Stimulated activated CD4-positive, alpha-beta T cell treated with anti-CD3 and anti-CD28 coated beads, Interleukin-1b, Interleukin-23, amount 100 ng/mL, for 48 hours (primary cell): ENCODE data around the gene SNRNP70.

Experiments
- DNase-seq: peaks from one replicate; pipeline ENCODE4 v3.0.0-alpha.2; 2020

SNRNP70 gene

DNA sequence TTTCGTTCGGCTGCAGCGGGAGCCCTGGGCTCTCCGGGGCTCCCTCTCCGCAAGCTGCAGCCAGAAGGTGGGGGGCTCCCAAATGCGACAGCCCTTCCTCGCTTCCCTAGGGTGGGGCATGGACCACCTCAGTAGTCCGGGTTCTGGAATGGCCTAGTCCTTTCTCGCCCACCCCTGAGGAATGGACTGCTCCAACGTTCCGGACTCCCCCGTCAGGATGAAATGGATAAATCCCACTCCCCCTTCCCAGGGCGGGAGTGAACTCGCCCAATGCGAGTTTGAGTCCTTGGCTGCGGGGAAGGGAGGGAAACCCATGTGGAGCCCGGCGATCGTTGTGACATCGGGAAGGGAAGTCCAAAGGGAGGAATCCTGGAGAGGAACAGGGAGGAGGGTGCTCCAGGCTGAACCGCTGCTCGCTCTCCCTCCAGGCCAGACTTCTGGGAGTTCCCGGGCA, 64.4 kb downstream of the SNRNP70 start:
- DNase-seq, result no peak

DNA sequence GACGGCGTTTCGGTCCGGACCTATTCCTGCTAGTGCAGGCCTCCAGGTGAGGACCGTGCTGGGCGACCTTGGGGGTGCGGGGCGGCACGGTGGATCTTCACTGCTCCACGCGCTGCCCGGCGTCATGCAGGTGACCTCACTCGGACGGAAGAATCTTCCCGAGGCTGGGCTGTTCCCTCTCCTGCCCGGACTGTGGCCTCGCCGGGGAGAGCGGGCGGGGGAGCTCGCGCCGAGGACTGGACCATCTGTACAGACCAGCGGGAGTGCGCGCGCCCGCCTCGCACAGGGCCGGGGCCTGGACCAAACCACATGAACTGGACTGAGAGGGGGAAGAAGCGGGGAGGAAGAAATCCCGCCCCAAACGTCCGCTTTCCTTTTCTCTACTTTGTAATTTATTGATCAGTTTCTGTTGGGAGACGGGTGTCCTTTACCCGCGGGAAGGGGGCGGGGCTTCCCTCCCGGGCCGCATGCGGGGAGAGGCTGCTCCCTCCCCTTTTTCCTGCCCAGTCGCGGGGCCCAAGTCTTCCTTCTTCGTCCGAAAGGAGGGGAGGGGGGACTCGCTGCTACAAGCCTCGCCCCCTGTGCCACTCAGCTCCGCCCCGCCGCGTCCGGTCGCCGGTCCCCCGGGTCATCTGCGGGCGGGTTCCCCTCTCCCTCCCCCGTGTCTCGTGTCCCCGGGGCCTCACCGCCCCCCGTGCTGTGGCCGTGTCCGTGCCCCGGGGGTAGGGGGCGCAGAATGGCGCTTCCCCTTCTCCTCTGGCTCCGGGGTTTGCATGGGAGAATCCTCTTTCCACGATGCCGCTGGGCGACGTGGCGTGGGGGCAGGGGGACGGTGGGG, 65.1 kb downstream of the SNRNP70 start:
- DNase-seq, result no peak

DNA sequence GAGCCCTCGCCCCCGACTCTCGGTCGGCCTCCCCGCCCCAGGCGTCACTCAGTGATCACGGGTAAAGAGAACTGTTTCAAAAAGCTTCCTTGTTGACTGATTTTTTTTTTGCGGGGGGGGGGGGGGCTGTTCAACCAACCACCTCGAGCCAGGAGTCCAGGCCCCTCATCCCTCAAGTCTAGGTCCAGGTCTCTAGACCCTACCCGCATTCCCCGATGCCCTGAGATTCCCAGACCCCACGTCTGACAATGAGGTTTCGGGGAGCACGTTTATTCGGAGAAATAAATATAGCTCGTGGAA, 65.6 kb downstream of the SNRNP70 start:
- DNase-seq, result no peak

DNA sequence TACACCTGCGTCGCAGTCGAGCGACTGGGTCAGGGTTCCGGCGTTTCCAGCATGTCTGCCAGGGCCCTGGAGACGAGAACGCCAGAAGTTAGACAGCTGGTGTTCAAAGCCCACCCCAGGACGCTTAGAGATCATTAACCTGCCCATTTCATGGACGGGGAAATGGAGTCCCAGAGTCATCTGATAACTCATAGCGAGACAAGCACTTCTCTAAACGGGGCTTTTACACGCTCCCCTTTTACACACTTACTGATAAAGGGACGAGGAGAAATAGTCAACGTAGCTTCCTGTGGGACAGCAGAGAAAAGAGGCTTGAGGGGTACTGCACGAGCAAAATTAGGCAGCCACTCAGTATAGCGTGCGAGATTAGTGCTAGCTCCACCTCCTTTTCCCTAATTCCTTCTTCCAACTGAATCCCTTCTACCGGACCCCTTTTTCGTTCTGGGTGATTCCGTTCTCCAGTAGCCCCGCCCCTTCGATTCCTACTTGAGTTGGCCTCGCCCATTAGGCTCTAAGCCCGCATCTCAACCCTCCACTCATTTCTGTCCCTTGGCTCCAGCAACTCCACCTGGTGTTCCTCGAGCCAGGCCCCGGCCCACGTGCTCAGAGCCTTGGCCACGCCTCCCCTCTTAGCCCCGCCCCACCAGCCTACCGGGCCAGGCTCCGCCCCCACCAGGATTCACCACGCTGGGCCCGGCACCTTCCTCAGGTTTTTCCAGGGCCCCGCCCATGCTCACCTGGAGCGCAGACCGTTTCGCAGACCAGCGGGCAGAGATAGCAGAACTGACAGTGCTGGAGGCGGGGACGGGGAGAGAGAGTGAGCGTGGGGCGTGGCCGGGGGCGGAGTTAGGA, 66.2 kb downstream of the SNRNP70 start:
- DNase-seq, result peak; percentile 47

DNA sequence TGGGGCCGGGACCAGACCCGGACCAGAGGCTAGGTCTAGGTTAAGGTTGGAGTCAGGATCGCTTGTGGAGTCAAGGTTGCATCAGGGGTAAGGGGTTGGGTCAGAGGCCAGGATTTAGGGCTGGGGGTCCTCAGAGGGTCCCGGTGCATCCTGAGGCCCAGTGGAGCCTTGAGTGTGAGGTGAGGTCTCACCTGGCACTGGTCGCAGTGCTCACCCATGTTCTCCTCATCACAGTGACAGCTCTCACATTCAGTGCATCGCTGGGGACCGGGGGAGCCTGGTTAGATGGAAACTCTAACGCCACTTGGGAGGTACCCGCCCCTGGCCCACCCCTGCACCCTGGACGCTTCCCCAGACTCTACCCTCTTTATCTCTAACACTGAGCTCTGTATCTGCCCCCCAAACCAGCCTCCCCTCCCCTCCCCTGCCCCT, 66.9 kb downstream of the SNRNP70 start:
- no peak for DNase-seq

DNA sequence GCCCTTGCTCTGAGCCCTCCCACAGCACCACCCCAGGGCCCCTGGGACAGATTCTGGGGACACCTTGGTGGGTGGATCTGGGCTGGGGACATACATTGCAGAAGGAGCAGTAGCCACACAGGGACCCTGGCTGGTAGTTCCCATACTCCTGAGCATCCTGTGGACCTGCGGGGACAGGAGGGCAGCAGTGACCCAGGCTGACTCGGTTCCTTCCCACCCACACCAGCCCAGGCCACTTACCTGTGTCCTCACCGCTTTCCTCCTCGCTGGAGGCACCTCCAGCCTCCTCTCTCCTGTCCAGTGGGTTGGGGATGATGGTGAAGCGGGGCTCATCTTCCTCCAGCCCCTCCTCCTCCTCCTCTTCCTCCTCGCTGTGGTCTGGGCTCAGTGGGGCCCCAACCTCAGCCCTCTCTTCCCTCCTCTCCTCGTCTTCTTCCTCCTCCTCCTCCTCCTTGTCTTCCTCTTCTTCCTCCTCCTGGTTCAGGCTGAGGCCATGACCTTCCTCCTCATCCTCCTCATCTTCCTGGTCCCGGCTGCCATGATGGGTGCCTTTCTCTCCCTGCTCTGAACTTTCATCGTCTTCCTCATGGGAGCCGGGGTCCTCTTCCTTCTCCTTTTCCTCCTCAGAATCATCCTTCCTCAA, 68.0 kb downstream of the SNRNP70 start:
- DNase-seq, result no peak

DNA sequence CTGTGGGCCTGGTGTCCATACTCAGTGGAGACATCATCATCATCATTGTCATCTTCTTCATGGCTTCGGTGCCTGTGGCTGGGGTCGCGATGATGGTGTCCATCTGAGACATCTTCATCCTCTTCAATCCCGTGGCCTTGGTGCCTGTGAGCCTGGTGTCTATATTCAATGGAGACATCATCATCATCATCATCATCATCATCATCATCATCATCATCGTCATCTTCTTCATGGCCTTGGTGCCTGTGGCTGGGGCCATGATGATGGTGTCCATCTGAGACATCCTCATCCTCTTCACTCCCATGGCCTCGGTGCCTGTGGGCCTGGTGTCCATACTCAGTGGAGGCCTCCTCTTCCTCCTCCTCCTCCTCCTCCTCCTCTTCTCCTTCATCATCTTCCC, 69.0 kb downstream of the SNRNP70 start:
- no peak for DNase-seq

DNA sequence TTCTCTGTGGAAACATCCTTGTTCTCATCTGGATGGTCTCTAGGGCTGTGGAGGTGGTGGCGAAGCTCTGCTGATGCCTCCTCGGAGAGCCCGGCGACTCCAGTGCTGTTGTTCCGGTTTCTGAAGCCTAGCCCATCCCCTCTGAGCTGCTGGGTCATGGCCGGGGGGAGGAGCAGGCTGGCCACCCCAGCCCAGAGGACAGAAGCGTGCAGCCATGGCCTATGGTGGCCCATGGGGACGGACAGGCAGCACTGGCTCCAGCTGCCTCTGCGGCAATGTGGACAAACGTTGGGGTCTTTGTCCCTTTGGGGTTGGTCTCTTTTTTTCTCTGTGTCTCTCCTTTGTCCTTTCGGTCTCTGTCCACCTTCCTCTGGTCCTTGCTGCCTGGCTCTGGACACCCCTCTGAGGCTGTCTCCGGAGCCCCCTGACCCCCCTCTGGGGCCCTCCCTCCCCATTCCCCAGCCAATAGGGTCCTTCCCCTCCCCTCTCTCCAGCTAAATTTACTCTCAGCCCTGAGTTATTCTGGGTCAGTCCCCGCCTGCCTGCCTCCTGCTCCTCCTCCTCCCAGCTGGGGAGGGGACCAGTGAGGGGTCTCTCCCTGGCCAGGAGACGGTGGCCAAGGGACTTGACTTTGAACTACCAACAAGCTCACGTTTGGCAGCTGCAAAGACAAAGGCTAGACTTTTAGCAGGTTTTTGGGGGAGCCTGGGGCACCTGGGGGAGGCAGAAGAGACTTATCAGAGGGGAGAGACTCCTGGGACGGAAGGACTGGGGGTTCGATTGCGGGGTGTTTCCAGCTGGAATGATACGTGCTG, 70.0 kb downstream of the SNRNP70 start, which contains the start of gene HRC:
Gene HRC (minus strand): TSS at position 392 of the 815 bp plus-strand sequence. CDS start 159 bp downstream, at position 233.
- no peak for DNase-seq

DNA sequence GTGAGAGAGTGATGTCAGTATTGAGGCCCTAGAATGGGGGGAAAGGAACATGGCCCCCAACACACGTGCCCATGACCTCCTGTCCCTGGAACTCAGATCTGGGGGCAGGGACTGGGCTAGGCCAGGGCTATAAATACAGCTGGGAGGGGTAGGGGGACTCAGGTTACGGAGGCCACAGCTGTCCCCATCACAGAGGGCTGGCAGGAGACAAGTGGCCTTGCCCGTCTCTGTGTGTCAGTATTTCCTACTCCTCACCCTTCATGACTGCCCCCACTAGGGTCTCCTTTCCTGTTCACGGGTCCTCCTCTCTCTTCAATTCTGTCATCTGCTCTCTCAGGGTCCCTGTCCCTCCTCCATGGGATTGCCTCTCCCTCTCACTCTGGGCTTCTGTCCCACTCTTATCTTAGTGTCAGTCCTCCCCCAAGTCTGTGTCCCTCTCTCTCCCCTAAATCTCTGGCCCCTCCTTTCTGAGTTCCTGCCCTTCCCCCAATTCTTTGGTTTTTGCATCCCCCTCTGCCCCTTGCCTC, 70.6 kb downstream of the SNRNP70 start:
- no peak for DNase-seq

DNA sequence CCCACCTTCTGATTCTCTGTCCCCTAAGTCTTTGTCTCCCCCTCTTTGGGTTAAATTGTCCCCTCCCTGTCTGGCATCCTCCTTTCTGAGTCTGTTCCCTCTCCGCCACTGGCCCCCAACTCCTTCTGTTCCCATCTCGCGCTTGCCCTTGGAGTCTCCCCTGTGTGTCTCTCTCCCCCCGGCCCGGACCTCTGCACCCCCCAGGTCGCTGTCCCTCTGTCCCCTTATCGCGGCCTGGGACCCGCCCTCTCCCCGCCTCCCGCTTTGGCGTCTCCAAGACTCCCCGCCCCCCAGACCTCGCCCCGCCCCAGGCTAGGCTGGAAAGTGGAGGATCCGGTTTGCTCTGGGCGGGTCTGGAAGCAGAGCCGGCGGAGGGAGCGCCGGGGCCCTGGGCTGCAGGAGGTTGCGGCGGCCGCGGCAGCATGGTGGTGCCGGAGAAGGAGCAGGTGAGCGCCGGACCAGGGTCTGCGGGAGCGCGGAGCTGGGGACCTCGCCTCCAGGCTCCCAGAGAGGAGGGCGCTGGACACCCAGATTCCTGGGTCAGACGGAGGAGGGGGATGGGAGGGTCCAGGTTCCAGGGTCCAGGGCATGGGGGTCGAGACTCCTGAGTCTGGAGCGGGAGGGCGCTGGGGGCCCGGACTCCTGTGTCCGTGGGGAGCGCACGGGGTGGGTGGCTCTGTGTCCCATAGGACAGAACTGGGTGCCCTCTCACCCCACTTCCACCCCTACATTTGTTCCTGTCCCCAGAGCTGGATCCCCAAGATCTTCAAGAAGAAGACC, 72.4 kb downstream of the SNRNP70 start, which contains the start of gene TRPM4:
Gene TRPM4 (plus strand): TSS at position 348 of the 780 bp plus-strand sequence. CDS start 75 bp downstream, at position 423.
- peak; percentile 58 for DNase-seq
